ENCODE data around the gene TTPAL. TPM values are rescaled to one million over a fixed set of nuclear protein-coding genes. Genes with fewer than 3 reads are reported as not detected.

TTPAL gene
- total RNA-seq, 1 experiment from 2014 or later, result 35.4 TPM

GRCh38 chr20:44501448-44501847, 25.8 kb downstream of the TTPAL start:
- H3K36me3 Mint-ChIP-seq (ENCODE audit: insufficient read depth, unreplicated experiment), result peaks cover 96% of the 10 kb centered on the region
- no peak overlapping the region for H3K4me3 Mint-ChIP-seq (ENCODE audit: unreplicated experiment)
- peaks cover 23% of the 10 kb centered on the region for H3K4me1 Mint-ChIP-seq (ENCODE audit: insufficient read depth, unreplicated experiment)
- ChIA-PET CTCF (interaction anchor here (0.9 to 3.0 kb wide), 6 partner anchors 13 to 312 kb away, joined by 3 to 16 read pairs (median 4); partner anchors contain the start of gene TTPAL), POLR2A (interaction anchor here (1.1 to 1.9 kb wide), 6 partner anchors 10 to 72 kb away, joined by 3 to 10 read pairs (median 4); partner anchors contain the start of genes SERINC3 and TTPAL)
- TF ChIP-seq, protein P1, sequence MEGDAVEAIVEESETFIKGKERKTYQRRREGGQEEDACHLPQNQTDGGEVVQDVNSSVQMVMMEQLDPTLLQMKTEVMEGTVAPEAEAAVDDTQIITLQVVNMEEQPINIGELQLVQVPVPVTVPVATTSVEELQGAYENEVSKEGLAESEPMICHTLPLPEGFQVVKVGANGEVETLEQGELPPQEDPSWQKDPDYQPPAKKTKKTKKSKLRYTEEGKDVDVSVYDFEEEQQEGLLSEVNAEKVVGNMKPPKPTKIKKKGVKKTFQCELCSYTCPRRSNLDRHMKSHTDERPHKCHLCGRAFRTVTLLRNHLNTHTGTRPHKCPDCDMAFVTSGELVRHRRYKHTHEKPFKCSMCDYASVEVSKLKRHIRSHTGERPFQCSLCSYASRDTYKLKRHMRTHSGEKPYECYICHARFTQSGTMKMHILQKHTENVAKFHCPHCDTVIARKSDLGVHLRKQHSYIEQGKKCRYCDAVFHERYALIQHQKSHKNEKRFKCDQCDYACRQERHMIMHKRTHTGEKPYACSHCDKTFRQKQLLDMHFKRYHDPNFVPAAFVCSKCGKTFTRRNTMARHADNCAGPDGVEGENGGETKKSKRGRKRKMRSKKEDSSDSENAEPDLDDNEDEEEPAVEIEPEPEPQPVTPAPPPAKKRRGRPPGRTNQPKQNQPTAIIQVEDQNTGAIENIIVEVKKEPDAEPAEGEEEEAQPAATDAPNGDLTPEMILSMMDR (IDR thresholded peaks at IDR 0.05; ENCODE audit: unreplicated experiment), result no peak
- intact Hi-C loops (cut with micrococcal nuclease), result no loop called here
- H3K27me3 Mint-ChIP-seq (ENCODE audit: insufficient read depth, unreplicated experiment), result no peaks in the 10 kb centered on the region
- no TSS peak for BruUV-seq (replicated peaks)
- H3K27ac Mint-ChIP-seq (ENCODE audit: low read depth, unreplicated experiment), result peak overlapping the region; percentile 10
- no peaks in the 10 kb centered on the region for H3K9me3 Mint-ChIP-seq (ENCODE audit: unreplicated experiment)
- DNase-seq (ENCODE audit: unreplicated experiment), result peak; percentile 27

DNA sequence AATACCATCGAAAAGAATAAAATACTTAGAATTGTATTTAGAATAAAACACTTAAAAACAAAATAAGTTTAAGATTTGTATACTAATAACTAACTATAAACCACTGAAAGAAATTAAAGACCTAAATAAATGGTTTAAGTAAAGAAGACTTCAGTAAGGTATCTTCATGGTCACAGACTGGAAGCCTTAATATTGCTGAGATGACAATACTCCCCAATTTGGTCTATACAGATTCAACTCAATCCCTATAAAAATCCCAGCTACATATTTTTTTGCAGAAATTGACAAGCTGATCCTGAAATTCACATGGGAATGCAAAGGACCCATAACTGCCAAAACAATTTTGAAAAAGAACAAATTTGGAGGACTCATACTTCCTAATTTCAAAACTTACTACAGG, 27.3 kb downstream of the TTPAL start:
- H3K36me3 Mint-ChIP-seq (ENCODE audit: insufficient read depth, unreplicated experiment), result peaks cover 98% of the 10 kb centered on the region
- TF ChIP-seq, protein P1 (IDR thresholded peaks at IDR 0.05; ENCODE audit: unreplicated experiment), result no peak
- no peak overlapping the region for H3K27ac Mint-ChIP-seq (ENCODE audit: low read depth, unreplicated experiment)
- intact Hi-C loops (cut with micrococcal nuclease), result no loop called here
- CTCF ChIA-PET, result interaction anchor here (1.1 to 2.0 kb wide), 4 partner anchors 8 to 182 kb away, joined by 3 to 7 read pairs (median 5); partner anchors contain the start of gene TTPAL
- H3K4me3 Mint-ChIP-seq (ENCODE audit: unreplicated experiment), result no peak overlapping the region
- H3K27me3 Mint-ChIP-seq (ENCODE audit: insufficient read depth, unreplicated experiment), result no peaks in the 10 kb centered on the region
- DNase-seq (ENCODE audit: unreplicated experiment), result no peak
- H3K4me1 Mint-ChIP-seq (ENCODE audit: insufficient read depth, unreplicated experiment), result peaks cover 9% of the 10 kb centered on the region
- POLR2A ChIA-PET, result interaction anchor here (0.8 to 4.2 kb wide), 4 partner anchors 18 to 47 kb away, joined by 3 to 23 read pairs (median 4); partner anchors contain the start of genes SERINC3 and TTPAL
- BruUV-seq (replicated peaks), result no TSS peak
- no peaks in the 10 kb centered on the region for H3K9me3 Mint-ChIP-seq (ENCODE audit: unreplicated experiment)

DNA sequence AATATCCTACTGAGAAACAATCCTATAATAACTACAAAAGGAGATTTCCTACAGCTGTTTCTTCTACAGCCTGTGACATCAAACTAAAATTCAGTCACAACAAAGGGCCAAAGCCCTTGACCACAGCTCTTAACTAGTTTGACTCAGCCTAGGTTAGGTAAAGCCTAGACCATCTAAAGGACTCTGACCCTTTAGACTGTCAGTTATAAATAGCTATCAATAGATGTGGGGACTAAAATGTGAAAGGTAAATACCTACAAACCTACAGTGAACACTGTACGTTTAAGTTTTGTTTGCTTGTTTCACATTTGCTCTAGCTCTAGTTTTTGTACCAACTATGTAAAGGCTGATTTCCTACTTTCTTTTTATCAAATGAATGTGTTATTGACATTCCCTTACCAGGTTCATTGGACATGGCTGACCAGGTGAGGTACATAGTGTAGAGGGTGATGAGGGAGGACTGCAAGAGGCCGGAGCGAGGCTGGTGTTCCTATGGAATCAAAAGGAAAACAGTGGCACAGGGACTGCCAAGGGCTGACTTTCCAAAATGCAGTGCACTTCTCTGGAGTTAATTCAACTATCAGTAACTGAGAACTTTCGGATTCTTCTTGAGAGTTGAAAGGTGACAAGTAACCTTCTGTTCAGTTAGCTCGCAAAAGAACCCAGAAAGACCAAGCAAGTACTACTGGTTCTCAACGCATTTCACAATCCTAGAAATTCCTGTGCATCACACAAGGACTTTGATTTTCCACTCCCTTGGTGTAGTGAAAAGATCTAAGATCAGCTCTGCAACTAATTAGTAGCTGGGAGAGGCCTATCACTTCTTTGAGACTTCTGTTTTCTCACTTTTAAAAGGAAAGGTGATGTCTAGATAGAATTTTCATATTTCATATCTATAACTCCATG, 29.0 kb downstream of the TTPAL start:
- TF ChIP-seq, protein P1 (IDR thresholded peaks at IDR 0.05; ENCODE audit: unreplicated experiment), result no peak
- no TSS peak for BruUV-seq (replicated peaks)
- DNase-seq (ENCODE audit: unreplicated experiment), result no peak
- H3K9me3 Mint-ChIP-seq (ENCODE audit: unreplicated experiment), result no peaks in the 10 kb centered on the region
- H3K4me3 Mint-ChIP-seq (ENCODE audit: unreplicated experiment), result no peak overlapping the region
- no peak overlapping the region for H3K27ac Mint-ChIP-seq (ENCODE audit: low read depth, unreplicated experiment)
- POLR2A ChIA-PET, result interaction anchor here (0.9 to 4.2 kb wide), 3 partner anchors 11 to 16 kb away, joined by 4 to 23 read pairs (median 4); partner anchors contain the start of gene SERINC3
- H3K36me3 Mint-ChIP-seq (ENCODE audit: insufficient read depth, unreplicated experiment), result peaks cover 94% of the 10 kb centered on the region
- H3K4me1 Mint-ChIP-seq (ENCODE audit: insufficient read depth, unreplicated experiment), result no peaks in the 10 kb centered on the region
- CTCF ChIA-PET, result interaction anchor here (0.6 to 1.4 kb wide), 5 partner anchors 16 to 362 kb away, joined by 3 to 8 read pairs (median 4); no protein-coding TSS in a partner anchor
- no peaks in the 10 kb centered on the region for H3K27me3 Mint-ChIP-seq (ENCODE audit: insufficient read depth, unreplicated experiment)
- intact Hi-C loops (cut with micrococcal nuclease), result no loop called here

DNA sequence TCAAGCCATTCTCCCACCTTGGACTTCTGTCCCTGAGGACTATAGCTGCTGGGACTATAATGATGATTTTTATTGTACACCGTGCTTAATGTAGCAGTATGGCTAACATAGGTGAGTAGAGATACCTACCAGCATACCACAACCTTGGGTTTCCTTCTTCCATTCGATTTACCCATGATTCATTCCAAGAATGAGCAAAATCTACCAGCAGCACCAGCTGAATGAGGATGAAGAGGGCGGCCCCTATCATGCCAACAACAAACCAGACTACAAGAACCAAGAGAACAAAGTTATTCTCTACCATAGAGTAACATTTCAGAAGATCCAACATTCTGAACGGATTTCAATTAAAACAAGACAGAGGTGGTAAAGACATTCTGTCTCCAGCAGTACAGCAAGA, 34.1 kb downstream of the TTPAL start:
- H3K27ac Mint-ChIP-seq (ENCODE audit: low read depth, unreplicated experiment), result no peak overlapping the region
- ChIA-PET CTCF (interaction anchor here (1.1 to 3.0 kb wide), 5 partner anchors 7 to 201 kb away, joined by 3 to 9 read pairs (median 4); no protein-coding TSS in a partner anchor), POLR2A (interaction anchor here (1.9 kb wide), 1 partner anchor 11 kb away, joined by 10 read pairs; the partner anchor contains the start of gene SERINC3)
- peaks cover 86% of the 10 kb centered on the region for H3K36me3 Mint-ChIP-seq (ENCODE audit: insufficient read depth, unreplicated experiment)
- no peak for DNase-seq (ENCODE audit: unreplicated experiment)
- no TSS peak for BruUV-seq (replicated peaks)
- H3K9me3 Mint-ChIP-seq (ENCODE audit: unreplicated experiment), result no peaks in the 10 kb centered on the region
- H3K27me3 Mint-ChIP-seq (ENCODE audit: insufficient read depth, unreplicated experiment), result no peaks in the 10 kb centered on the region
- no peaks in the 10 kb centered on the region for H3K4me1 Mint-ChIP-seq (ENCODE audit: insufficient read depth, unreplicated experiment)
- intact Hi-C loops (cut with micrococcal nuclease), result no loop called here
- no peak overlapping the region for H3K4me3 Mint-ChIP-seq (ENCODE audit: unreplicated experiment)
- TF ChIP-seq, protein P1 (IDR thresholded peaks at IDR 0.05; ENCODE audit: unreplicated experiment), result no peak
